Type B pancreatic cell (in vitro differentiated cells): ENCODE data around the gene AGPAT3. TPM values are rescaled to one million over a fixed set of nuclear protein-coding genes. Genes with fewer than 3 reads are reported as not detected.

Source experiments
- DNase-seq: peaks from one replicate; pipeline ENCODE4 v3.0.0; 2021; ENCODE audit warnings: mixed read lengths; ENCODE audit not compliant: unreplicated experiment; ENCODE audit errors: extremely low spot score
- H3K27ac Mint-ChIP-seq: 2 replicates; pipeline ENCODE4 v1.8.0; 2021; ENCODE audit warnings: mild to moderate bottlenecking, mixed read lengths
- H3K27me3 Mint-ChIP-seq: 2 replicates; pipeline ENCODE4 v1.8.0; 2021; ENCODE audit warnings: mixed read lengths
- H3K36me3 Mint-ChIP-seq: 2 replicates; pipeline ENCODE4 v1.8.0; 2021; ENCODE audit warnings: mixed read lengths
- H3K4me1 Mint-ChIP-seq: one replicate; pipeline ENCODE4 v1.8.0; 2021; ENCODE audit warnings: mixed read lengths; ENCODE audit not compliant: unreplicated experiment
- H3K4me3 Mint-ChIP-seq: 2 replicates; pipeline ENCODE4 v1.8.0; 2021; ENCODE audit warnings: mild to moderate bottlenecking, mixed read lengths
- H3K9me3 Mint-ChIP-seq: 2 replicates; pipeline ENCODE4 v1.8.0; 2021; ENCODE audit warnings: mixed read lengths
- total RNA-seq: library from RNA; stranded (reverse); gene quantifications from 2 replicates; pipeline ENCODE4 v1.2.1, GENCODE V29; 2021; ENCODE audit warnings: low replicate concordance
- TF ChIP-seq, protein P1 (sequence below): fragments of 200-600 bp; sonication (generic); conservative IDR thresholded peaks from 2 replicates; pipeline ENCODE4 v1.5.0; 2021; ENCODE audit warnings: antibody characterized with exemption, mild to moderate bottlenecking

AGPAT3 gene
- total RNA-seq, 1 donor from 2014 or later: 59.2 TPM

DNA sequence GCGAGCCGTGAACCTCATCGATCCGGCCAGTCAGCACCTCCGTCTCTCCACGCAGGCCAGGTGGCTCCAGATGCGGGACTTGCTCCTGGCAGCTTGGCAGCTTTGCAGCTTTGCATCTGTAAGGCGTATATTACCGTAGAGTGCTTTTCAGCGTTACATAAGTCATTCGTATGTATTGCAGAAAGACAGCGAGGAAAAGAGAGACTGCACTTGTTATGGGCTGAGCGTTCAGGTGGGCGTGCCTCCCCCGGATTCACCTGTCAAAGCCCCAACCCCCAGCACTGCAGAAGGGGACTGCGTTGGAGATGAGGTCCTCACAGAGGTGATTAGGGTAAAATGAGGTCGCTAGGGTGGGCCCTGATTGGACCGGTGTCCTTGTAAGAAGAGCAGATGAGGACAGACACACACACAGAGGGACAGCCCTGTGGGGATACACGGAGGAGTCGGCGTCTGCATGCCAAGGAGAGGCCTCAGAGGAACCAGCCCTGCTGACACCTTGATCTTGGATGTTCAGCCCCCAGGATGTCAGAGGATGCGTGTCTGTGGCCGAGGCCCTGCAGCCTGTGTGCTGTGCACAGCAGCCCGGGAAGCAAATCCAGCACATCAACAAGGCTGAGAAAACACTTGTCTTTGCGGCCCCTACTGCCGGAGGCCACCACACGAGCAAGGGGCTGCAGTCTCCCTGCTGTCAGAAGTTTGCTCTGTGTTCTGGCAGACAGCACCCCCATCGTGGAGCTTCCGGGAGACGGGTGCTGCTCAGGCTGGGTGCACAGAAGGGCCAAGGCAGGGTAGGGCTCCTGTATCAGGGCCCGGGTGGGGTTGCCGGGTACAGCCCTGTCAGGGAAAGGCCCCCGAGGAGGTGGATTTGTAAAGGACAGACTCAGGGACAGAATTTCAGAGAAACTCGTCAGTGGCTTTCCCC is 10.9 kb upstream of the AGPAT3 start:
- TF ChIP-seq, protein P1, sequence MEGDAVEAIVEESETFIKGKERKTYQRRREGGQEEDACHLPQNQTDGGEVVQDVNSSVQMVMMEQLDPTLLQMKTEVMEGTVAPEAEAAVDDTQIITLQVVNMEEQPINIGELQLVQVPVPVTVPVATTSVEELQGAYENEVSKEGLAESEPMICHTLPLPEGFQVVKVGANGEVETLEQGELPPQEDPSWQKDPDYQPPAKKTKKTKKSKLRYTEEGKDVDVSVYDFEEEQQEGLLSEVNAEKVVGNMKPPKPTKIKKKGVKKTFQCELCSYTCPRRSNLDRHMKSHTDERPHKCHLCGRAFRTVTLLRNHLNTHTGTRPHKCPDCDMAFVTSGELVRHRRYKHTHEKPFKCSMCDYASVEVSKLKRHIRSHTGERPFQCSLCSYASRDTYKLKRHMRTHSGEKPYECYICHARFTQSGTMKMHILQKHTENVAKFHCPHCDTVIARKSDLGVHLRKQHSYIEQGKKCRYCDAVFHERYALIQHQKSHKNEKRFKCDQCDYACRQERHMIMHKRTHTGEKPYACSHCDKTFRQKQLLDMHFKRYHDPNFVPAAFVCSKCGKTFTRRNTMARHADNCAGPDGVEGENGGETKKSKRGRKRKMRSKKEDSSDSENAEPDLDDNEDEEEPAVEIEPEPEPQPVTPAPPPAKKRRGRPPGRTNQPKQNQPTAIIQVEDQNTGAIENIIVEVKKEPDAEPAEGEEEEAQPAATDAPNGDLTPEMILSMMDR: no peak
- peaks cover 6% of the 10 kb centered on the region for H3K4me1 Mint-ChIP-seq
- peaks cover 3% of the 10 kb centered on the region for H3K27me3 Mint-ChIP-seq
- H3K4me3 Mint-ChIP-seq: no peak overlapping the region
- no peaks in the 10 kb centered on the region for H3K9me3 Mint-ChIP-seq
- H3K36me3 Mint-ChIP-seq: no peaks in the 10 kb centered on the region
- DNase-seq: no peak
- no peak overlapping the region for H3K27ac Mint-ChIP-seq

DNA sequence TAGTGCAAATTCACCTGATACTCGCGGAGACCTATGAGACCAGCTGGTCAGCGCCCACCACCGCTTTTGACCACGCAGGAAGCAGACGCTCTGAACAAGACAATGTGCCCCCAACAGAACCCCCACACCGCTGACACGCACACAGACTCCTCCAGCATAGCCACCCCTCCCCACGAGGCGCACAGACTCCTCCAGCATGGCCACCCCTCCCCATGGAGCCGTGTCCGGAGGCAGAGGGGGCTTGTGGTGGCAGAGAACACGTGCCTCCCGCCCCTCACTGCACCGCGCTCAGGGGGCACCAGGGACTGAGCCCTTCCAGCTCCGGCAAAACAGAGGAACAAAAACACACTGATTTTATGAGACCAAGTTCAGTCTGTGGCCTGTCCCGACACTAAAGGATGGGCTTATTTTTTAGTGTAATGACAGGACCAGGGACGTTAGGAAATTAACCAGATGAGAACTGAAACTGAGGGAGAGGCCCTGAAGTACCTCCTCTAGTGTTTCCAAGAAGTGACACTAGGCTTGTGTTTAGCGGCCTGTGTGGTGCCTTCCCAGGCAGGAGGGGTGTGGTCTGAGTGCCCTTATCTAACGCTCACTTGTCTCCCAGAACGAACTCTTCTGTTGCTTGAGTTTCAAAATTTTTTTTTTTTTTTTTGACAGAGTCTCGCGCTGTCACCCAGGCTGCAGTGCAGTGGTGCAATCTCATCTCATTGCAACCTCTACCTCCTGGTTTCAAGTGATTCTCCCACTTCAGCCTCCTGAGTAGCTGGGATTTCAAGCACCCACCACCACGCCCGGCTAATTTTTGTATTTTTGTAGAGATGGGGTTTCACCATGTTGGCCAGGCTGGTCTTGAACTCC is 10.0 kb upstream of the AGPAT3 start:
- Mint-ChIP-seq H3K9me3 (no peaks in the 10 kb centered on the region), H3K36me3 (no peaks in the 10 kb centered on the region), H3K4me3 (no peak overlapping the region), H3K27me3 (peaks cover 3% of the 10 kb centered on the region), H3K4me1 (peaks cover 13% of the 10 kb centered on the region), H3K27ac (no peak overlapping the region)
- TF ChIP-seq, protein P1: no peak
- no peak for DNase-seq

DNA sequence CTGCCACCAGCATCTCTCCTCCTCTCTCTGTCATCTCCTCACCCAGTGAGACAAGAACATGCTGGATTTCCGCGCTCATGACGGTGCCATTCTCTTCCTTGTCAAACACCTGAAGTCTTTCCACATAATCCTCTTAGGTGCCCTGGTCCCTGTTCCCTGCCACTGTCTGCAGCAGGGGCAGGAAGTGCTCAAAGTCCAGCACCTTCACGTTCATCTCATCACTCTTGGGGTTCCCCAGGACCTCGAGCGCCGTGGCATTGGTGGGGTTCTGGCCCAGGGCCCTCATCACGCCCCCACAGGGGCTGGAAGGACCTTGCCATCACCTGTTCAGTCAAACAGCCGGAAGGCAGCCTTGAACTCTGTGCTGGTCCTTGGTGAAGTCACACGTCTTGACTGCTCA is 9.1 kb upstream of the AGPAT3 start:
- Mint-ChIP-seq H3K27me3 (peaks cover 3% of the 10 kb centered on the region), H3K9me3 (no peaks in the 10 kb centered on the region), H3K4me1 (peaks cover 20% of the 10 kb centered on the region), H3K27ac (no peak overlapping the region), H3K4me3 (no peak overlapping the region), H3K36me3 (no peaks in the 10 kb centered on the region)
- DNase-seq: no peak
- TF ChIP-seq, protein P1: no peak

GRCh38 chr21:43858806-43859648 is 6.0 kb upstream of the AGPAT3 start:
- peaks cover 14% of the 10 kb centered on the region for H3K4me1 Mint-ChIP-seq
- H3K4me3 Mint-ChIP-seq: no peak overlapping the region
- TF ChIP-seq, protein P1: no peak
- no peak overlapping the region for H3K27ac Mint-ChIP-seq
- no peak for DNase-seq
- H3K27me3 Mint-ChIP-seq: peaks cover 3% of the 10 kb centered on the region
- H3K9me3 Mint-ChIP-seq: no peaks in the 10 kb centered on the region
- no peaks in the 10 kb centered on the region for H3K36me3 Mint-ChIP-seq

- Mint-ChIP-seq H3K9me3 (no peaks in the 10 kb centered on the region), H3K27me3 (peaks cover 2% of the 10 kb centered on the region), H3K4me1 (peaks cover 14% of the 10 kb centered on the region), H3K27ac (peak overlapping the region; percentile 22), H3K4me3 (no peak overlapping the region), H3K36me3 (no peaks in the 10 kb centered on the region)
- TF ChIP-seq, protein P1: no peak
- DNase-seq: no peak
Measured at GRCh38 chr21:43859747-43860214, 5.2 kb upstream of the AGPAT3 start.
